H54 (cell line): Measurements from ENCODE around the gene RBM33.

Source experiments
- DNase-seq: peaks from one replicate; pipeline ENCODE4 v3.0.0; 2011; ENCODE audit warnings: low spot score, mixed read lengths; ENCODE audit not compliant: insufficient read length
- FAIRE-seq: peaks from 3 replicates; lab custom pipeline; 2011; peaks lifted over from hg19 to GRCh38; lab: Jason Lieb, UNC
- POLR2A ChIP-seq: IDR thresholded peaks from 2 replicates; pipeline ENCODE4 v1.6.1; 2011; ENCODE audit warnings: low read depth, mild to moderate bottlenecking, low read length

Gene RBM33

DNA sequence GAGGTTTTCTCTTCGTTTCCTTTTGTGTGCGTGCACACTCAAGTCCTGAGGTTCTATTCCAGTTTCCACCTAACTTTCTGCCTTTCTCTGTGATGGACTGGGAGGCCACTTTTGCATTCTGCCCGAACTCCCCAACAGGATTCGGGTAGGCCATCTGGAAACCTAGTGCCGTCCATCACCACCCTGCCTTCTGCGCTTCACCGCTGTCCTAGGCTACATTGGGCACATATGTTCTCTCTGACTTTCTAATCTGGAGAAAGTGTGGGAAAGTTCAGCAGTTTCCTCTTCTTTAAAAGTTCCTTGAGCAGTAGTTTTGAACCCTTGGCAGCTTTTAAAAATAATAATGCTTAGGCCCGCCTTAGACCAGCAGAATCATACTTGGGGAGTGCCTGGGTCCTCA is 121.0 kb downstream of the RBM33 start:
- no peak for TF ChIP-seq POLR2A
- no peak for DNase-seq
- FAIRE-seq = no peak

GRCh38 chr7:155766386-155766785 is 121.9 kb downstream of the RBM33 start:
- no peak for TF ChIP-seq POLR2A
- DNase-seq (no peak), FAIRE-seq (no peak)

DNA sequence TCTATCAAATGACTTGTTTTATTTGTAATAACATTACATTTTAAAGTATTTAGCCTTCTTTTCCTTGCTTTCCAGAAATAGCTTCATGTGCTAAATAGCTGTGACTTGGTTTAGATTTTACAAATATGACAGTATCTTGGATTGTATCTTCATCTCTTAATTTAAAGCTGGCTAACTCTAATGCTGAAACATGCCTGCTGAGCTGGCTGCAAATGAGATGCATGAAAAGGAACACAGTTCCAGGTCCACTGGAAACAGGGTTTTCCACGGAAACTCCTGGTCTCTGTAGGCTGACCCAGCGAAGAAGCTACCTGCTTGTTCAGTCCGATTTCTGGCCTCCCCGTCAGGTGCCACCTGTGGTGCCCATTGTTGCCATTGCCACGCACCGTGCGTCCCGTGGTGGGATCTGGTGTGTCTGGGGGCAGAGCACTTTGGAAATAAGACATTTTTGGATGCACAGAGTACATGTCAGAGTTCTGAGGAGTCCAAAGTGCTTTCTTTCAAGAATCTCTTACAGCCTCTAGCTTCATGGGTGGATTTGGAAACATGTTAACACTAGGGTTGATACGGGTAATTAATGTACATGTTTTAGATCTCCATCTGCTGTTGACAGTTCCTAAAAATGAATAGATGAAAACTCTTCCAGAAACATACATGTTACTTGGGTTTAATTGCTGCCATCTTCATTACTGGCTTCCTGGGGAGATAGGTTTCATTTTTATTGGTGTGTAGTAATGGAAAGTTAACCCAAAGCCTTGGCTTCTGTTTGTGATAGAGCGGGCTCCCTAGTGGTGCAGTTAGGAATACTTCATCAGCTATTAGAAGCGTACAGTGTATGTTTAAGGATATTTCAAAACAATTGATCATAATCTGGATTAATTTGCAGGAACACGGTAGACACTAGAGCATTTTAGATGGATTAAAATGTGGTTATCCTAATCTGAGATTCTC is 122.8 kb downstream of the RBM33 start:
- DNase-seq (no peak), FAIRE-seq (no peak)
- no peak for TF ChIP-seq POLR2A

DNA sequence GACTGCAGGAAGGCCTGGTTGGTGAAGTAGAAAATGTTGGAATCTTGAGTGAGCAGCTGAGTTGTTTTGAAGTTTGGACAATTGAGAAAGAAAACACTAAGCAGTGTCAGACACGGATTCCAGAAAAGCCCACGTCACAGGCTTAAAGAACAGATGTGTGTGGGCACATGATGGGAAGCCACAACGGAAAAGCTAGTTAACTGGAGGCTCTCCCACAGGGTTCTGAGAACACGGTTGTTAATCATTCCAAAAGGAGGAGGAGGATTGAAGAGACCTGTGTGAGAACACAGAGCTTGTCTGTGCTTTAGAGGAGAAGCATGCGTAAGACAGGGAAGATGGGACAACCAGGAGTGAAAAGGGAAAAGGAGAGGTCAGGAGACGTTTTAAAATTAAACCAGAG is 125.2 kb downstream of the RBM33 start:
- no peak for TF ChIP-seq POLR2A
- no peak for DNase-seq
- no peak for FAIRE-seq

DNA sequence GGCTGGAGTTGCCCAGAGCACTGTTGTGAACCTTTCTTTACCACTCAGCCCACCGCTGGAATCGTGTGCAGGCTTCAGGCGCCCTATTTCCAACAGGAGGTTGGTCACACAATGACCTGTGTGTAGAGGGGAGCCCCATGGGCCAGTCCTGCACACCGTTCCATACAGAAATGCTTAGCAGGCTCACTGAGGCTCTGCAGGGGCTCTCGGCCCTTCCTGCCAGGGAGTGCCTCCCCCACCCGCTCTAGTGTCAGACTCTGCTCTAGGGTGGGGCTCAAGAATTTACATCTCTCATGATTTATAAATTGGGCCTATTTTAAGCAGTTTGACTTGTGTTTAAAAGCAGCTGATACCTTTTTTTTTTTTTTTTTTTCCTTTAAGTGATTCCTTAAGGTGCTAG is 125.8 kb downstream of the RBM33 start:
- TF ChIP-seq POLR2A = no peak
- DNase-seq (no peak), FAIRE-seq (no peak)

DNA sequence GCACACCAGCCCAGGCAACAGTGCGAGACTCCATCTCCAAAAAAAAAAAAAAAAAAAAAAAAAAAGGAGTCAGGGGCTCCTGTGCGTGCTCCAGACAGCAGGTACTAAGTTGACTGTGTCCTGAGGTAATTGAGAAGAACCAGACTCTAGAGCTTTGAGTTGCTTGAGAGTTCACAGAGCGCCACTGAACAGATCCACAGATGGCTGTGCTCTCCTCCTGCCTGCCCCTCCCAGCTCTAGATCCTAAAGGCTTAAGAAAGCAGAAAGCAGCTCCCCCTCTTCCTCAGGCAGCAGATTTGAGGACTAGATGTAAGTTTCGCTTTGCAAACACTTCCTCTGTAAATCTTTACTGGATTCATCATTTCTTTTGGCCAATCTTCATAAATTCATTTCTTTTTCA is 129.1 kb downstream of the RBM33 start:
- FAIRE-seq = no peak
- DNase-seq = no peak
- TF ChIP-seq POLR2A = no peak

GRCh38 chr7:155774947-155775346 is 130.5 kb downstream of the RBM33 start:
- DNase-seq (no peak), FAIRE-seq (no peak)
- TF ChIP-seq POLR2A = no peak

DNA sequence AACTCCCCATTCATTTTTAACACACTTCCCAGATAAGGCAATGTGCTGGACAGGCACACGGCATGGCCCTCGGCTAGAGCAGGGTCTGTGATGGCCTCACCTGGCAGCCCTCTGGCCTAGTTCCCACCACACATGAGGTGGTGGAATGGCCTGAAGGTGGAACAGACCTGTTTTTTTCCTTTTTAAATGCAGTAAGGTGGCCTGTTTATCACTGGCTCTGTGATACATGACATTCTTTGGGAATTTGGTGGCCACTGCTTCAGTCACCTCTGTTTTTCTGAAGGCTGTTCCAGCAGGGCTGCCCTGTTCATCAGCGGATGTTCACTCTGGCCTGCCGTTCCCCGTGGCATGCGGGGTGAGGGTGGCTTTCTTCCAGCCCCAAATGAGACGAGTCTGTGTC is 131.2 kb downstream of the RBM33 start:
- no peak for DNase-seq
- no peak for FAIRE-seq

DNA sequence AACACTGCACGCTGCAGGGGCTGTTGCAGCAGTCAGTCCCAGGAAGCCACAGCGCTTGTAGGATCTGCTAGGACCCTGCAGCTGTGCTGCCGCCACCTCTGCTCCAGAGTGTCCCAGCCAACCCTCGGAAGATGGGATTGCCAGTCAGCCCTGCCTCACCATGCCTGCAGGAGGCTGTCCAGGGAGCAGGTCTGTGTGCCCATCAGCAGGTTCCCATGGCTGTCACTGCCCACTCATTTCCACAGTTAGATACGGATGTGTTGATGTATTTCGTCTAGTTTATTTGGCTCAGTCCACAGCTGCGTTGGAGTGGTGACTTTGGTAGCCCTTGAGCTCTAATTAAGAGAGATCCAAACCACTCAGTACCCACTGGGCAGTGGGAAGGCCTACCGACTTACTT is 132.1 kb downstream of the RBM33 start:
- TF ChIP-seq POLR2A = no peak
- DNase-seq (no peak), FAIRE-seq (no peak)

More for the DNA sequence above, 131.2 kb downstream of the RBM33 start:
- no peak for TF ChIP-seq POLR2A

DNA sequence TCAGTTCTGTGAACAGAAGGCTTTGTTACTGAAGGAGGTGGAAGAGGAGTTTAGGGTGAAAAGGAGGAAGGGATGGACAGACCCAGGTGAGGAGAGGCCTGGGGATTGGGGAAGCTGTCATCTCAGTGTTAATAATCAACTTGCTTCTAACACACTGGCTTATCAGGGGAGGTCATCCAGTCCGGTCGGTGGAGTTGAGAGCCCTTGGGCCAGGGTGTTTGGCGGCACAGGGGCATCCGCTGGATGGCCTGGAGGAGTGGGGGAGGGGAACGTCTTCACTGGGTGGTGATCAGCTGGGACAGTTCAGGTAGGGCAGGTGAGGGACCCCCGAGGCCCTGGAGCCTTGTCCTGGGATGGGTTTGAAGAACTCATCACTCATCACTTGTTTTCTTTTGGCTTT is 133.9 kb downstream of the RBM33 start:
- DNase-seq (no peak), FAIRE-seq (no peak)

GRCh38 chr7:155780884-155781283 is 136.4 kb downstream of the RBM33 start:
- TF ChIP-seq POLR2A = no peak
- no peak for FAIRE-seq
- DNase-seq = no peak

More for the DNA sequence above, 133.9 kb downstream of the RBM33 start:
- no peak for TF ChIP-seq POLR2A

- TF ChIP-seq POLR2A = no peak
- DNase-seq (no peak), FAIRE-seq (no peak)
Measured at GRCh38 chr7:155781433-155781832, 137.0 kb downstream of the RBM33 start.

DNA sequence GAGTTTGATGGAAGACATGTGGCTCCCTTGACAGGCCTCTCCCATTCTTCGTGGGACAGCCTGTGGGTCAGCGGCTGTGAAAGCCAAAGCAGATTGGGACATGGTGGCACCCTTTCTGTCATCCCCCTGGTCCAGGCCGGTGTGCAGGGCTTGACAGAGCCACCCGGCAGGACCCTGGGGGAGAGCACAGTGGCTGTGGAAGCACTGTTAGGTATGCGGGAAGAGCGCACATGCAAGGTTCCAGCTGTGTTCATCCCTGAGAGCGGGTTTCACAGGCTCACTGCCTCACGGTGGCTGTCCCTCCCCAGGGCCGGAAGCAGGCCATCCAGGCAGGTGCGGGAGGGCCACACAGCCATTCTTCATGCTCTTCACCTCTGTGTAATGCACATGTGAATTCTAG is 138.0 kb downstream of the RBM33 start:
- FAIRE-seq (no peak), DNase-seq (no peak)
- no peak for TF ChIP-seq POLR2A

- TF ChIP-seq POLR2A = no peak
- DNase-seq = no peak
- no peak for FAIRE-seq
Measured at GRCh38 chr7:155785536-155785935, 141.1 kb downstream of the RBM33 start.

GRCh38 chr7:155786491-155786890 is 142.0 kb downstream of the RBM33 start:
- TF ChIP-seq POLR2A = no peak
- FAIRE-seq = no peak
- no peak for DNase-seq
